Stomach (tissue), 9 donors: ENCODE measurements around the gene POLL. TPM values are rescaled to one million over a fixed set of nuclear protein-coding genes. Genes with fewer than 3 reads are reported as not detected.

Source experiments
- DNase-seq, 2 donors: peaks; one replicate each; pipeline versions ENCODE4 v3.0.0 to v3.0.0-alpha.2; 2013 to 2019
- H3K27ac ChIP-seq, 5 donors: fragments of 200-600 bp in 4 of 5; sonication (generic) in 4 of 5; one replicate each; pipeline ENCODE4 v1.5.1; 2013 to 2019; ENCODE audit warnings: mild to moderate bottlenecking in 1 of 5, moderate library complexity in 1 of 5
- H3K27me3 ChIP-seq, 3 donors: fragments of 200-600 bp; sonication (generic); one replicate each; pipeline ENCODE4 v1.5.1; 2017 to 2019; ENCODE audit warnings: mixed run types in 1 of 3
- H3K36me3 ChIP-seq, 4 donors: fragments of 200-600 bp; sonication (generic); 1 replicate in 3 of 4; 2 replicates in 1 of 4; pipeline ENCODE4 v1.5.1; 2016 to 2019
- H3K4me1 ChIP-seq, 4 donors: fragments of 200-600 bp; sonication (generic); one replicate each; pipeline ENCODE4 v1.5.1; 2016 to 2019
- H3K4me3 ChIP-seq, 4 donors: fragments of 200-600 bp; sonication (generic) in 3 of 4; one replicate each; pipeline ENCODE4 v1.5.1; 2016 to 2019; ENCODE audit warnings: mild to moderate bottlenecking in 1 of 4
- H3K9me3 ChIP-seq, 4 donors: fragments of 200-600 bp; sonication (generic); one replicate each; pipeline ENCODE4 v1.5.1; 2016 to 2019
- EP300 ChIP-seq: sonication (generic); formaldehyde crosslinking; IDR thresholded peaks from one replicate; pipeline ENCODE4 v1.6.1; 2017; ENCODE audit warnings: antibody characterized with exemption
- POLR2A ChIP-seq, 4 donors: fragments of 450-650 bp; IDR thresholded peaks; one replicate each; pipeline ENCODE4 v1.6.1; 2016; ENCODE audit warnings: antibody characterized with exemption in 4 of 4, control low read depth in 2 of 4, mild to moderate bottlenecking in 1 of 4, moderate library complexity in 1 of 4
- POLR2AphosphoS5 ChIP-seq, 3 donors: sonication (generic); formaldehyde crosslinking; IDR thresholded peaks; one replicate each; pipeline ENCODE4 v1.6.1; 2016; ENCODE audit warnings: antibody characterized with exemption in 3 of 3
- WGBS, 5 donors: extraction: QIAGEN DNeasy Blood & Tissue Kit in 3 of 5; methylation state at CpG; one replicate each; pipeline versions ENCODE4 v1.1.5 to v1.1.7; 2013 to 2018; 5-methylcytosine and 5-hydroxymethylcytosine counted together
- intact Hi-C: fragments of 100-400 bp; cut with DNase I; formaldehyde crosslinking; loops from one replicate; pipeline ENCODE4 v1.15.1; 2023; ENCODE audit warnings: low total_unique reads
- polyA plus RNA-seq, 3 donors: library from polyadenylated mRNA; stranded (reverse); fragments of 200-250 nt; gene quantifications; one replicate each; pipeline ENCODE4 v1.2.3, GENCODE V29; 2013
- total RNA-seq, 5 donors: library from RNA; depleted of rRNA; stranded (reverse); fragments of >200 nt; gene quantifications; one replicate each; pipeline versions ENCODE4 v1.1.0 to v1.2.3, GENCODE V29; 2014 to 2016
- TF ChIP-seq, protein P1 (sequence below), 7 experiments: fragments of 450-650 bp in 4 of 7; fragments of 200-600 bp in 3 of 7; sonication (generic) in 3 of 7; IDR thresholded peaks; one replicate each; pipeline ENCODE4 v1.5.1; 2016 to 2019; ENCODE audit warnings: antibody characterized with exemption in 7 of 7, control low read depth in 2 of 7, mild to moderate bottlenecking in 1 of 7
- donor health status: healthy with polysubstance abuse.
- donor health status: Bipolar disorder and iron deficiency.
- donor health status: healthy.

The POLL gene
- total and polyA plus RNA-seq, 8 donors = 12.9 to 122 (median 34.2) TPM

DNA sequence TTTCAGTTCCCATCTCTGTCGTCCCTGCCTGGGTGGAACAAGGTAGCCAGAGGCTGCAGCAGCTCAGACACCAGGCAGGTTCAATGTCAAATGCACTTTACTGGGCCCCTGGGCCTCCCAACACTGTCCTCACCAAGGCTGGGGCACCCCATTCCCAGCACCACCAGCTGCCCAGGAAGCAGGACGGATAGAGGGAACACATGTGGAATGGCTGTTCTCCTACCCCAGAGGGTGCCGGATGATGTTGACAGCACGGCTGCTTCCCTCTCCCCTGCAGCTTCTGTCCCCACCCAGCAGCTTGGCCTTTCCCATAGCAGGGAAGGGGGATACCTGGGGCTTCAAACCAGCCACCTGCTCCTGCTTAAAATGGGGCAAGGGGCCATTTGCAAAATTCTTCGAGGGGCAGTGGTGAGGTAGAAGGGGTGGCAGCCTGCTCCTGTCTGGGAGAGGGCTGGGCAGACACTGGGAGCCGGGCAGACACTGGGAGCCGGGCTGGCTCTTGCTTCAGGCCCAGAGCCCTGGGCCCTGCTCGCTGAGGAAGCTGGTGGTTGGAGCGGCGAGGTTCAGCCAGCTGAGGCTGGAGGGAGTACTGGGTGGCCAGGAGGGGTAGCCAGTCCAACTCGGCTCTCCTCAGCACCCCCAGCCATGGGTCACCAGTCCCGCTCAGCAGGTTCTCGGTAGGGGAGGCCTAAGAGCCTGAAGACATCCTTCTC, 9.1 kb downstream of the POLL start:
- WGBS, 5 donors = 90 to 93% (median 92%) methylated on average over 10 to 13 of the region's 13 CpGs
- TF ChIP-seq EP300 = no peak
- TF ChIP-seq POLR2A (IDR thresholded peaks at IDR 0.05) = no peak
- TF ChIP-seq, protein P1, sequence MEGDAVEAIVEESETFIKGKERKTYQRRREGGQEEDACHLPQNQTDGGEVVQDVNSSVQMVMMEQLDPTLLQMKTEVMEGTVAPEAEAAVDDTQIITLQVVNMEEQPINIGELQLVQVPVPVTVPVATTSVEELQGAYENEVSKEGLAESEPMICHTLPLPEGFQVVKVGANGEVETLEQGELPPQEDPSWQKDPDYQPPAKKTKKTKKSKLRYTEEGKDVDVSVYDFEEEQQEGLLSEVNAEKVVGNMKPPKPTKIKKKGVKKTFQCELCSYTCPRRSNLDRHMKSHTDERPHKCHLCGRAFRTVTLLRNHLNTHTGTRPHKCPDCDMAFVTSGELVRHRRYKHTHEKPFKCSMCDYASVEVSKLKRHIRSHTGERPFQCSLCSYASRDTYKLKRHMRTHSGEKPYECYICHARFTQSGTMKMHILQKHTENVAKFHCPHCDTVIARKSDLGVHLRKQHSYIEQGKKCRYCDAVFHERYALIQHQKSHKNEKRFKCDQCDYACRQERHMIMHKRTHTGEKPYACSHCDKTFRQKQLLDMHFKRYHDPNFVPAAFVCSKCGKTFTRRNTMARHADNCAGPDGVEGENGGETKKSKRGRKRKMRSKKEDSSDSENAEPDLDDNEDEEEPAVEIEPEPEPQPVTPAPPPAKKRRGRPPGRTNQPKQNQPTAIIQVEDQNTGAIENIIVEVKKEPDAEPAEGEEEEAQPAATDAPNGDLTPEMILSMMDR (IDR thresholded peaks at IDR 0.05) = no peak
- H3K27me3 ChIP-seq = no peaks in the 10 kb centered on the region

DNA sequence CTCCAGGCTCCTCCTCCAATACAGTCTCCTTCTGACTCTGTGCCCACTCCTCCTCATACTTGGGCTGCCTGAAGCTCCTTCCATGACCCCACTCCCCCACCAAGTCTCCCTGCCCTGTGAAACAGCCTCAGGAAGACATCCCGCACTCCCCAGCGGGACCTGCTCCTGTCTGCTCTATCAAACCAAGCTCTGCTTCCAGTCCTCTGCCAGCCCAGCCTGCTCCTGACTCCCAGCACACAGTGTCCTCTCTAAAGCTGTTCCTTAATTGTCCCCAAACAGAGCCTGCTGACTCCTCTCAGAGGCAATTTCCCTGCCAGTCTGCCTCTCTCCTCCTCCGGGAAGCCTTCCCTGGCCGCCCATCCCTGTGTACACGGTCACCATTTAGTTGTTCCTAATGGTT, 9.9 kb downstream of the POLL start:
- H3K27ac ChIP-seq = no peak overlapping the region
- no peak for DNase-seq
- H3K36me3 ChIP-seq = peaks cover 25 to 73% (median 63%) of the 10 kb centered on the region in 4 donors
- TF ChIP-seq POLR2AphosphoS5 (IDR thresholded peaks at IDR 0.05) (no peak), POLR2A (IDR thresholded peaks at IDR 0.05) (no peak), EP300 (no peak)
- TF ChIP-seq, protein P1 (IDR thresholded peaks at IDR 0.05) = no peak
- no peaks in the 10 kb centered on the region for H3K27me3 ChIP-seq
- peaks cover 0 to 5% (median under 1%) of the 10 kb centered on the region in 4 donors for H3K9me3 ChIP-seq
- no peak overlapping the region for H3K4me3 ChIP-seq
- WGBS, 5 donors = 83 to 96% (median 88%) methylated on average over 5 of the region's 5 CpGs
- intact Hi-C loops = no loop called here
- no peaks in the 10 kb centered on the region for H3K4me1 ChIP-seq

More for the DNA sequence above, 9.1 kb downstream of the POLL start:
- H3K36me3 ChIP-seq = peaks cover 31 to 80% (median 71%) of the 10 kb centered on the region in 4 donors
- H3K27ac ChIP-seq = no peak overlapping the region
- DNase-seq = no peak
- H3K4me1 ChIP-seq = no peaks in the 10 kb centered on the region
- intact Hi-C loops = no loop called here
- H3K9me3 ChIP-seq = no peaks in the 10 kb centered on the region
- no peak overlapping the region for H3K4me3 ChIP-seq

DNA sequence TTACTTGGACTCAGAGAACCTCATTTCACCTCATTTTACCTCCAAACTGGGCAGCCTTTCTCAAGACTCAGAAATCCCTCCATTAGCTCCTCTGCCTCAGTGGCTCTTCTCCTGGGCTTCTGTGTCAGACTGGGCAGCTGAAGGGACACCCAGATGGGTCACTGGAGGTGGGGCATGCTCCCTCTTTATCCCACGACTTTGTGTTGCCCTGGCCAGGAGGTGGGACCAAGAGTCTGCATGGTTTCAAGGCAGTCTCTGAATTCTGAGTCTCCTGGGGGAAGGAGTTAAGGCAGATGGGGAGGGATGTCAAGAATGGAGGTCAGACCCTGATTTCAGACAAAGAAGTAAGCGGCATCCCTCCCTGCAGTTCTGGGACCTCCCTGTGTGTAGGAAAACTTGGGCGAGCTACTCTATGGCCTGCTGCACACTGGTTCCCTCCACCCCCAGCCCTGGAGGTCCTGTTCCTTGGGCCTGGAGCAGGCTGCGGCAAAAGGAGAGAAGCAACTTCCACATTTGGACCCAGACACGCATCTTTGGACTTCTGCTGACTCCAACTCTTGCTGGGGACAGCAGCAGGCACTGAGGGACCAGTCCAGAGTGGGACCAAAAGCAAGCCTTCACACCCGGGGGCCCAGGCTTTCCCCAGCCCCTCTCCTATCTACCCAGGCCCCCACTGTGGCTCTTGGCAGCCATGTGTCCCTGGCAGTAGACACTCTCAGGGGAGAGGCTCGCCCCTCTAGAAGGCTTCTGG, 10.8 kb downstream of the POLL start:
- WGBS, 5 donors = 82 to 93% (median 90%) methylated on average over 6 to 7 of the region's 7 CpGs
- no peak overlapping the region for H3K4me3 ChIP-seq
- no peak for DNase-seq
- no peaks in the 10 kb centered on the region for H3K4me1 ChIP-seq
- intact Hi-C loops = no loop called here
- H3K27me3 ChIP-seq = no peaks in the 10 kb centered on the region
- TF ChIP-seq POLR2AphosphoS5 (IDR thresholded peaks at IDR 0.05) (no peak), EP300 (no peak), POLR2A (IDR thresholded peaks at IDR 0.05) (no peak)
- TF ChIP-seq, protein P1 (IDR thresholded peaks at IDR 0.05) = no peak
- H3K27ac ChIP-seq = no peak overlapping the region
- H3K9me3 ChIP-seq = peaks cover 0 to 13% (median 7%) of the 10 kb centered on the region in 4 donors
- peaks cover 19 to 69% (median 54%) of the 10 kb centered on the region in 4 donors for H3K36me3 ChIP-seq

DNA sequence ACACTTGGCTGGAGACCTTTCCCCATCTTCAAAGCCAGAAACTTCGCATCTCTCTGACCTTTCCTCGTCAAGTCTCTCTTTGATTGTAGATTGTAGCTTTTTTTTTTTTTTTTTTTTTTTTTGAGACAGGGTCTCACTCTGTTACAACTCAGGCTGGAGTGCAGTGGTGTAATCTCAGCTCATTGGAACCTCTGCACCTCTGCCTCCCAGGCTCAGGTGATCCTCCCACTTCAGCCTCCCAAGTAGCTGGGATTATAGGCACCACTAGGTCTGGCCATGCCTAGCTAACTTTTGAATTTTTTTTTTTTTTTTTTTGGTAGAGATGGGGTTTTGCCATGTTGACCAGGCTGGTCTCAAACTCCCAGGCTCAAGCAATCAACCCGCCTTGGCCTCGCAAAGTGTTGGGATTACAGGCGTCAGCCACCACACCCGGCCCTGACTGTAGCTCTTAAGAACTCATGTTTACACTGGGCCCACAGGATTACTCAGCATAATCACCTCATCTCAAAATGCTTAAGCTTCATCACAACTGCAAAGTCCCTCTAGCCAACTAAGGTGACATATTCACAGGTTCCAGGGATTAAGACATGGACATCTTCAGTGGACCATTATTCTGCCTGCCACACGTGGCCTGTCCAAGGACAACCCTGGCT, 11.7 kb downstream of the POLL start:
- Histone ChIP-seq H3K4me3 (no peak overlapping the region), H3K27me3 (peaks cover 0 to under 1% (median 0%) of the 10 kb centered on the region in 3 donors), H3K36me3 (peaks cover 15 to 59% (median 45%) of the 10 kb centered on the region in 4 donors), H3K9me3 (peaks cover 0 to 13% (median 7%) of the 10 kb centered on the region in 4 donors), H3K4me1 (no peaks in the 10 kb centered on the region), H3K27ac (no peak overlapping the region)
- no peak for TF ChIP-seq EP300
- TF ChIP-seq POLR2A (IDR thresholded peaks at IDR 0.05) = no peak
- TF ChIP-seq, protein P1 (IDR thresholded peaks at IDR 0.05) = no peak
- no peak for TF ChIP-seq POLR2AphosphoS5 (IDR thresholded peaks at IDR 0.05)
- intact Hi-C loops = no loop called here
- no peak for DNase-seq
- WGBS, 5 donors = 78 to 91% (median 82%) methylated on average over 7 of the region's 7 CpGs
